ENCODE results near the gene C14orf132. TPM values are rescaled to one million over a fixed set of nuclear protein-coding genes. Genes with fewer than 3 reads are reported as not detected.

The C14orf132 gene
- total and polyA plus RNA-seq, 2 donors (not counting 1 experiment from before 2014, with no cell fraction given): 12.1 to 48.6 TPM

GRCh38 chr14:96051642-96052540 lies 12.7 kb downstream of the C14orf132 start:
- H3K27me3 ChIP-seq (ENCODE audit: control insufficient read depth, insufficient read depth, low read length): no peaks in the 10 kb centered on the region
- H4K20me1 ChIP-seq (ENCODE audit: control insufficient read depth, extremely low read depth, insufficient read depth, low read length): no peaks in the 10 kb centered on the region
- H3K4me2 ChIP-seq (ENCODE audit: extremely low read depth, insufficient read depth, low read length): no peak overlapping the region
- peaks cover 15% of the 10 kb centered on the region for H3K4me1 ChIP-seq (ENCODE audit: control insufficient read depth, extremely low read depth, insufficient read depth, low read length)
- peaks cover 2% of the 10 kb centered on the region for H3K36me3 ChIP-seq (ENCODE audit: control insufficient read depth, insufficient read depth, low read length)
- no peak overlapping the region for H3K9ac ChIP-seq (ENCODE audit: insufficient read depth, low read length)
- no peaks in the 10 kb centered on the region for H3K9me3 ChIP-seq (ENCODE audit: control insufficient read depth, insufficient read depth, low read depth, low read length)
- no peak overlapping the region for H3K4me3 ChIP-seq (replicated peaks in 1 of 4; ENCODE audit: control extremely low read depth in 1 of 4, insufficient read depth in 1 of 4, low read depth in 3 of 4, low read length in 4 of 4)
- TF ChIP-seq EZH2 (IDR thresholded peaks at IDR 0.05; ENCODE audit: low read length, missing control alignments): no peak
- TF ChIP-seq, protein P1, sequence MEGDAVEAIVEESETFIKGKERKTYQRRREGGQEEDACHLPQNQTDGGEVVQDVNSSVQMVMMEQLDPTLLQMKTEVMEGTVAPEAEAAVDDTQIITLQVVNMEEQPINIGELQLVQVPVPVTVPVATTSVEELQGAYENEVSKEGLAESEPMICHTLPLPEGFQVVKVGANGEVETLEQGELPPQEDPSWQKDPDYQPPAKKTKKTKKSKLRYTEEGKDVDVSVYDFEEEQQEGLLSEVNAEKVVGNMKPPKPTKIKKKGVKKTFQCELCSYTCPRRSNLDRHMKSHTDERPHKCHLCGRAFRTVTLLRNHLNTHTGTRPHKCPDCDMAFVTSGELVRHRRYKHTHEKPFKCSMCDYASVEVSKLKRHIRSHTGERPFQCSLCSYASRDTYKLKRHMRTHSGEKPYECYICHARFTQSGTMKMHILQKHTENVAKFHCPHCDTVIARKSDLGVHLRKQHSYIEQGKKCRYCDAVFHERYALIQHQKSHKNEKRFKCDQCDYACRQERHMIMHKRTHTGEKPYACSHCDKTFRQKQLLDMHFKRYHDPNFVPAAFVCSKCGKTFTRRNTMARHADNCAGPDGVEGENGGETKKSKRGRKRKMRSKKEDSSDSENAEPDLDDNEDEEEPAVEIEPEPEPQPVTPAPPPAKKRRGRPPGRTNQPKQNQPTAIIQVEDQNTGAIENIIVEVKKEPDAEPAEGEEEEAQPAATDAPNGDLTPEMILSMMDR (conservative IDR thresholded peaks at IDR 0.05 in 1 of 2, IDR thresholded peaks at IDR 0.05 in 1 of 2; ENCODE audit: low read depth in 1 of 2, low read length in 2 of 2): no peak
- no peak overlapping the region for H2AFZ ChIP-seq (ENCODE audit: low read length)
- no peaks in the 10 kb centered on the region for H3K79me2 ChIP-seq (ENCODE audit: control insufficient read depth, insufficient read depth, low read length)
- DNase-seq (ENCODE audit: low read depth in 2 of 2): no peak
- H3K27ac ChIP-seq (ENCODE audit: insufficient read depth, low read length): no peak overlapping the region

DNA sequence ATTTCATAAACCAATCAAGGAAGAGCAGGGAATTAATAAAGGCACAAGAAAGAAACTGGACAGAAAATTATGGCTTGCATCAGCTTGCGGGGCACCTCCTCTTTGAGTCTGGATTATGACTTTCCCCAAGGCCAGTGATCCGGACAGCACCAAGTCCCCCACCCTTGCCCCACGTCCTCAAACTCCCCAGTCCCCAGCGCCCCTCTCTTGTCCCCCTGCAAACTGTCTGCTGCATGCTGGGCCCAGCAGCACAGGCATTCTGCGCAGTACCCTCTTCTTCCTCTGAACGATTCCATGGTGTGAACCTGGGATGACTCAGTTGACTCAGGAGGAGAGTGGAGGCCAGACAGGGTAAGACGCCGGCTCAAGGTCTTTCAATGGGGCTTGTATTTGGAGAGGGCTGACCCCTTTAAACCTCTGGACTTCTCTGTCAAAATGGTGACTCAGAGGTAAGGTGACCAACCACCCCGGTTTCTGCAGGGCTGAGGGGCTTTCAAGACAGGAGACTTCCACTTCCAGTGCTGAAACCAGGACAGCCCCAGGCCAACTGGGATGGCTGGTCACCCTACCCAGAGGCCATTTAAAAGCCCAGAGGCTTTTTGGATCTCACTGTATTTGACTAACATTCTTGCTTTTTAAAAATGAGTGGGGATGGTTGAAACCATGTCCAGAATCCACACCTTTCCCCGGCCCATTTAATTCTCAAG lies 13.5 kb downstream of the C14orf132 start:
- H3K36me3 ChIP-seq (ENCODE audit: control insufficient read depth, insufficient read depth, low read length): peaks cover 2% of the 10 kb centered on the region
- no peaks in the 10 kb centered on the region for H4K20me1 ChIP-seq (ENCODE audit: control insufficient read depth, extremely low read depth, insufficient read depth, low read length)
- peak in 1 of 2 donors; percentile 55 for DNase-seq (ENCODE audit: low read depth in 2 of 2)
- no peaks in the 10 kb centered on the region for H3K9me3 ChIP-seq (ENCODE audit: control insufficient read depth, insufficient read depth, low read depth, low read length)
- H3K4me1 ChIP-seq (ENCODE audit: control insufficient read depth, extremely low read depth, insufficient read depth, low read length): peaks cover 15% of the 10 kb centered on the region
- H3K4me2 ChIP-seq (ENCODE audit: extremely low read depth, insufficient read depth, low read length): no peak overlapping the region
- peak overlapping the region; percentile 79 for H3K27ac ChIP-seq (ENCODE audit: insufficient read depth, low read length)
- H2AFZ ChIP-seq (ENCODE audit: low read length): no peak overlapping the region
- TF ChIP-seq, protein P1 (conservative IDR thresholded peaks at IDR 0.05 in 1 of 2, IDR thresholded peaks at IDR 0.05 in 1 of 2; ENCODE audit: low read depth in 1 of 2, low read length in 2 of 2): no peak
- TF ChIP-seq EZH2 (IDR thresholded peaks at IDR 0.05; ENCODE audit: low read length, missing control alignments): no peak
- no peak overlapping the region for H3K9ac ChIP-seq (ENCODE audit: insufficient read depth, low read length)
- H3K79me2 ChIP-seq (ENCODE audit: control insufficient read depth, insufficient read depth, low read length): no peaks in the 10 kb centered on the region
- H3K4me3 ChIP-seq (replicated peaks in 1 of 4; ENCODE audit: control extremely low read depth in 1 of 4, insufficient read depth in 1 of 4, low read depth in 3 of 4, low read length in 4 of 4): no peak overlapping the region
- no peaks in the 10 kb centered on the region for H3K27me3 ChIP-seq (ENCODE audit: control insufficient read depth, insufficient read depth, low read length)

- H3K27ac ChIP-seq (ENCODE audit: insufficient read depth, low read length): peak overlapping the region; percentile 79
- TF ChIP-seq, protein P1 (conservative IDR thresholded peaks at IDR 0.05 in 1 of 2, IDR thresholded peaks at IDR 0.05 in 1 of 2; ENCODE audit: low read depth in 1 of 2, low read length in 2 of 2): no peak
- no peak for TF ChIP-seq EZH2 (IDR thresholded peaks at IDR 0.05; ENCODE audit: low read length, missing control alignments)
- no peaks in the 10 kb centered on the region for H3K9me3 ChIP-seq (ENCODE audit: control insufficient read depth, insufficient read depth, low read depth, low read length)
- H2AFZ ChIP-seq (ENCODE audit: low read length): no peak overlapping the region
- no peak overlapping the region for H3K4me3 ChIP-seq (replicated peaks in 1 of 4; ENCODE audit: control extremely low read depth in 1 of 4, insufficient read depth in 1 of 4, low read depth in 3 of 4, low read length in 4 of 4)
- H3K79me2 ChIP-seq (ENCODE audit: control insufficient read depth, insufficient read depth, low read length): no peaks in the 10 kb centered on the region
- H4K20me1 ChIP-seq (ENCODE audit: control insufficient read depth, extremely low read depth, insufficient read depth, low read length): no peaks in the 10 kb centered on the region
- H3K27me3 ChIP-seq (ENCODE audit: control insufficient read depth, insufficient read depth, low read length): no peaks in the 10 kb centered on the region
- peak overlapping the region; percentile 29 for H3K9ac ChIP-seq (ENCODE audit: insufficient read depth, low read length)
- DNase-seq (ENCODE audit: low read depth in 2 of 2): no peak
- H3K36me3 ChIP-seq (ENCODE audit: control insufficient read depth, insufficient read depth, low read length): peaks cover 2% of the 10 kb centered on the region
- no peak overlapping the region for H3K4me2 ChIP-seq (ENCODE audit: extremely low read depth, insufficient read depth, low read length)
- peaks cover 15% of the 10 kb centered on the region for H3K4me1 ChIP-seq (ENCODE audit: control insufficient read depth, extremely low read depth, insufficient read depth, low read length)
These were observed 14.1 kb downstream of the C14orf132 start for GRCh38 chr14:96053248-96053599.
